HL-60 (cell line): Measurements from ENCODE around the gene SYNC.

Source experiments
- DNase-seq, 2 experiments: peaks; one replicate each; pipeline ENCODE4 v3.0.0-alpha.2; 2010 to 2020; ENCODE audit warnings: low read depth in 1 of 2, low spot score in 1 of 2
- H3K27ac ChIP-seq: fragments of 250-450 bp; sonication (Bioruptor Pico); replicated peaks from 2 replicates; pipeline ENCODE4 v1.5.1; 2020; ENCODE audit warnings: mild to moderate bottlenecking, moderate library complexity
- H3K27me3 ChIP-seq: fragments of 250-450 bp; sonication (Bioruptor Pico); 2 replicates; pipeline ENCODE4 v1.5.1; 2021; ENCODE audit warnings: mild to moderate bottlenecking, moderate library complexity; ENCODE audit not compliant: insufficient read depth, poor library complexity, severe bottlenecking
- H3K4me3 ChIP-seq: replicated peaks from 2 replicates; pipeline ENCODE4 v1.5.1; 2011; ENCODE audit warnings: mild to moderate bottlenecking, control low read depth, low read length; ENCODE audit not compliant: insufficient read depth
- GABPA ChIP-seq: IDR thresholded peaks from 2 replicates; pipeline ENCODE4 v1.6.1; 2012; ENCODE audit warnings: low read depth
- POLR2AphosphoS5 ChIP-seq: IDR thresholded peaks from 2 replicates; pipeline ENCODE4 v1.6.1; 2012; ENCODE audit warnings: low read depth
- REST ChIP-seq: IDR thresholded peaks from 2 replicates; pipeline ENCODE4 v1.6.1; 2012; ENCODE audit warnings: low read depth; ENCODE audit not compliant: insufficient replicate concordance
- SPI1 ChIP-seq: IDR thresholded peaks from 2 replicates; pipeline ENCODE4 v1.6.1; 2012; ENCODE audit warnings: low read depth, mild to moderate bottlenecking, borderline replicate concordance
- TF ChIP-seq, protein P1 (sequence below): IDR thresholded peaks from one replicate; pipeline ENCODE4 v1.5.1; 2011; ENCODE audit warnings: low read length, control low read depth, inconsistent platforms; ENCODE audit not compliant: insufficient read depth

The SYNC gene

GRCh38 chr1:32696041-32696440, 6.5 kb downstream of the SYNC start:
- TF ChIP-seq SPI1 (no peak), GABPA (no peak), REST (no peak), POLR2AphosphoS5 (no peak)
- TF ChIP-seq, protein P1, sequence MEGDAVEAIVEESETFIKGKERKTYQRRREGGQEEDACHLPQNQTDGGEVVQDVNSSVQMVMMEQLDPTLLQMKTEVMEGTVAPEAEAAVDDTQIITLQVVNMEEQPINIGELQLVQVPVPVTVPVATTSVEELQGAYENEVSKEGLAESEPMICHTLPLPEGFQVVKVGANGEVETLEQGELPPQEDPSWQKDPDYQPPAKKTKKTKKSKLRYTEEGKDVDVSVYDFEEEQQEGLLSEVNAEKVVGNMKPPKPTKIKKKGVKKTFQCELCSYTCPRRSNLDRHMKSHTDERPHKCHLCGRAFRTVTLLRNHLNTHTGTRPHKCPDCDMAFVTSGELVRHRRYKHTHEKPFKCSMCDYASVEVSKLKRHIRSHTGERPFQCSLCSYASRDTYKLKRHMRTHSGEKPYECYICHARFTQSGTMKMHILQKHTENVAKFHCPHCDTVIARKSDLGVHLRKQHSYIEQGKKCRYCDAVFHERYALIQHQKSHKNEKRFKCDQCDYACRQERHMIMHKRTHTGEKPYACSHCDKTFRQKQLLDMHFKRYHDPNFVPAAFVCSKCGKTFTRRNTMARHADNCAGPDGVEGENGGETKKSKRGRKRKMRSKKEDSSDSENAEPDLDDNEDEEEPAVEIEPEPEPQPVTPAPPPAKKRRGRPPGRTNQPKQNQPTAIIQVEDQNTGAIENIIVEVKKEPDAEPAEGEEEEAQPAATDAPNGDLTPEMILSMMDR: no peak
- Histone ChIP-seq H3K4me3 (no peak overlapping the region), H3K27ac (no peak overlapping the region), H3K27me3 (no peaks in the 10 kb centered on the region)
- no peak for DNase-seq

GRCh38 chr1:32695098-32695904, 7.3 kb downstream of the SYNC start:
- Histone ChIP-seq H3K4me3 (no peak overlapping the region), H3K27me3 (no peaks in the 10 kb centered on the region), H3K27ac (no peak overlapping the region)
- TF ChIP-seq, protein P1: no peak
- no peak for TF ChIP-seq GABPA
- TF ChIP-seq SPI1: peak; percentile 35; the same call in 1 of the 2 replicates
- peak in 1 of 2 experiments; percentile 62 for DNase-seq

- H3K27ac ChIP-seq: no peak overlapping the region
- TF ChIP-seq REST (no peak), SPI1 (no peak), POLR2AphosphoS5 (no peak)
- TF ChIP-seq, protein P1: no peak
- no peak for DNase-seq
- no peak overlapping the region for H3K4me3 ChIP-seq
- no peaks in the 10 kb centered on the region for H3K27me3 ChIP-seq
Measured at GRCh38 chr1:32693455-32694174, 9.0 kb downstream of the SYNC start.
